ENCODE data around the gene C15orf61.

Gene C15orf61

DNA sequence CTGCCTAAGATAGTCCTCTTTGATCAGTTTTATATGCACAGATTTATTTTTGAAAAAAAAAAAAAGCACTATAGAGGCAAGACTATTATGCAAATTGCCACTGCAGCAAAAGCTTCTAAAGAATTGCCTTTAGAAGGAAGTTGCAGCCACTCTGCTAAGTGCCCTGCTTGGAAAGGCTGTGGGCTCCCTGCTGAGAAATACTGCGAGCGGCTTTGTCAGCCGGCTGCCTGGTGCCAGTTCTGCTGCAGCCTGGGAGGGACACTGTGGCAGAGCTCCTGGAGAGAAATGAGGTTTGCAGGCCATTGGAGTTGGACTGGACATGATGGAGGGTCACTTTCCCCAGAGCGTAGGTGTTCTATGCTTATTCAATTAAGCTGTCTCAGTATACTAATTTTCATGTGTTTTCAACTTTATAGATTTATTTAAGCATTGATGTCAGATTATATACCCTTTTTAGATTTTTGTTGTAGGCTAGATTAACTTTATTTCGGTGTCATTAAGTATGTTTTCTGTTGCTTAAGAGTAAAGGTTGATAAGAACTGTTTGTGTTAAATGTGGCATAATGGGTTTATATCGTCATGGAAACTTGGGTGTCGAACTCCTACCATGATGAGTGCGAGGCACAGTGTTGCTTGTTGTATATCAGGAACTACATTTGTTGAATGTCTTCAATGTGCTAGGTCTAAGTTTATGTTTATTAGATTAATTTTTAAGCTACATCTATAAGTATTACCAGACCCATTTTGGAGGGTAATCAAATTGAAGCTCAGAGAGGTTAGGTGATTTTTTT lies 28.1 kb downstream of the C15orf61 start:
- TF ChIP-seq EZH2phosphoT487 (IDR thresholded peaks at IDR 0.05; ENCODE audit: borderline replicate concordance): no peak
- TF ChIP-seq, protein P1, sequence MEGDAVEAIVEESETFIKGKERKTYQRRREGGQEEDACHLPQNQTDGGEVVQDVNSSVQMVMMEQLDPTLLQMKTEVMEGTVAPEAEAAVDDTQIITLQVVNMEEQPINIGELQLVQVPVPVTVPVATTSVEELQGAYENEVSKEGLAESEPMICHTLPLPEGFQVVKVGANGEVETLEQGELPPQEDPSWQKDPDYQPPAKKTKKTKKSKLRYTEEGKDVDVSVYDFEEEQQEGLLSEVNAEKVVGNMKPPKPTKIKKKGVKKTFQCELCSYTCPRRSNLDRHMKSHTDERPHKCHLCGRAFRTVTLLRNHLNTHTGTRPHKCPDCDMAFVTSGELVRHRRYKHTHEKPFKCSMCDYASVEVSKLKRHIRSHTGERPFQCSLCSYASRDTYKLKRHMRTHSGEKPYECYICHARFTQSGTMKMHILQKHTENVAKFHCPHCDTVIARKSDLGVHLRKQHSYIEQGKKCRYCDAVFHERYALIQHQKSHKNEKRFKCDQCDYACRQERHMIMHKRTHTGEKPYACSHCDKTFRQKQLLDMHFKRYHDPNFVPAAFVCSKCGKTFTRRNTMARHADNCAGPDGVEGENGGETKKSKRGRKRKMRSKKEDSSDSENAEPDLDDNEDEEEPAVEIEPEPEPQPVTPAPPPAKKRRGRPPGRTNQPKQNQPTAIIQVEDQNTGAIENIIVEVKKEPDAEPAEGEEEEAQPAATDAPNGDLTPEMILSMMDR (conservative IDR thresholded peaks at IDR 0.05; ENCODE audit: low read length): no peak
- H3K9me3 ChIP-seq (ENCODE audit: insufficient read depth, low read depth, low read length): no peaks in the 10 kb centered on the region
- H3K4me1 ChIP-seq (ENCODE audit: insufficient read depth, low read length, poor library complexity, severe bottlenecking): peaks cover 70% of the 10 kb centered on the region
- H3K79me2 ChIP-seq (ENCODE audit: insufficient read depth, low read length): peaks cover 86% of the 10 kb centered on the region
- peak overlapping the region; percentile 42 for H3K4me3 ChIP-seq (ENCODE audit: low read length, poor library complexity, severe bottlenecking)
- H3K36me3 ChIP-seq (ENCODE audit: insufficient read depth, low read length): peaks cover 10% of the 10 kb centered on the region; the same call in 1 of the 2 replicates
- H3K9ac ChIP-seq (ENCODE audit: low read depth, low read length, poor library complexity, severe bottlenecking): peak overlapping the region; percentile 35
- H4K20me1 ChIP-seq (ENCODE audit: insufficient read depth, low read length, poor library complexity, severe bottlenecking): peaks cover 2% of the 10 kb centered on the region
- peaks cover 5% of the 10 kb centered on the region; the same call in 1 of the 2 replicates for H3F3A ChIP-seq (ENCODE audit: low read depth)
- H2AFZ ChIP-seq (ENCODE audit: low read length): no peak overlapping the region
- peak overlapping the region; percentile 68 for H3K4me2 ChIP-seq (ENCODE audit: low read depth, low read length, poor library complexity, severe bottlenecking)
- H3K27me3 ChIP-seq (ENCODE audit: insufficient read depth, low read length, poor library complexity, severe bottlenecking): no peaks in the 10 kb centered on the region
- no peaks in the 10 kb centered on the region for H3K9me2 ChIP-seq (replicated peaks; ENCODE audit: low read depth, low read length)

- Histone ChIP-seq H3K36me3 (ENCODE audit: insufficient read depth, low read length) (peaks cover 10% of the 10 kb centered on the region; the same call in 1 of the 2 replicates), H3K9ac (ENCODE audit: low read depth, low read length, poor library complexity, severe bottlenecking) (peak overlapping the region; percentile 35)
These were observed 28.8 kb downstream of the C15orf61 start for GRCh38 chr15:67549736-67550135.

GRCh38 chr15:67550522-67550921 lies 29.6 kb downstream of the C15orf61 start:
- Histone ChIP-seq H2AFZ (ENCODE audit: low read length) (no peak overlapping the region), H3K4me2 (ENCODE audit: low read depth, low read length, poor library complexity, severe bottlenecking) (peak overlapping the region; percentile 68), H3K79me2 (ENCODE audit: insufficient read depth, low read length) (peaks cover 78% of the 10 kb centered on the region), H3K9ac (ENCODE audit: low read depth, low read length, poor library complexity, severe bottlenecking) (no peak overlapping the region), H3K36me3 (ENCODE audit: insufficient read depth, low read length) (peaks cover 10% of the 10 kb centered on the region; the same call in 1 of the 2 replicates), H3K27me3 (ENCODE audit: insufficient read depth, low read length, poor library complexity, severe bottlenecking) (no peaks in the 10 kb centered on the region), H4K20me1 (ENCODE audit: insufficient read depth, low read length, poor library complexity, severe bottlenecking) (no peaks in the 10 kb centered on the region), H3K9me3 (ENCODE audit: insufficient read depth, low read depth, low read length) (no peaks in the 10 kb centered on the region), H3K4me3 (ENCODE audit: low read length, poor library complexity, severe bottlenecking) (peak overlapping the region; percentile 42), H3F3A (ENCODE audit: low read depth) (peaks cover 5% of the 10 kb centered on the region; the same call in 1 of the 2 replicates), H3K4me1 (ENCODE audit: insufficient read depth, low read length, poor library complexity, severe bottlenecking) (peaks cover 68% of the 10 kb centered on the region), H3K9me2 (replicated peaks; ENCODE audit: low read depth, low read length) (no peaks in the 10 kb centered on the region)
- TF ChIP-seq, protein P1 (conservative IDR thresholded peaks at IDR 0.05; ENCODE audit: low read length): no peak
- no peak for TF ChIP-seq EZH2phosphoT487 (IDR thresholded peaks at IDR 0.05; ENCODE audit: borderline replicate concordance)

More at GRCh38 chr15:67549736-67550135, 28.8 kb downstream of the C15orf61 start:
- Histone ChIP-seq H3K4me1 (ENCODE audit: insufficient read depth, low read length, poor library complexity, severe bottlenecking) (peaks cover 68% of the 10 kb centered on the region), H3K9me2 (replicated peaks; ENCODE audit: low read depth, low read length) (no peaks in the 10 kb centered on the region), H4K20me1 (ENCODE audit: insufficient read depth, low read length, poor library complexity, severe bottlenecking) (no peaks in the 10 kb centered on the region), H3K4me2 (ENCODE audit: low read depth, low read length, poor library complexity, severe bottlenecking) (peak overlapping the region; percentile 68), H3K79me2 (ENCODE audit: insufficient read depth, low read length) (peaks cover 84% of the 10 kb centered on the region), H3F3A (ENCODE audit: low read depth) (peaks cover 5% of the 10 kb centered on the region; the same call in 1 of the 2 replicates), H3K4me3 (ENCODE audit: low read length, poor library complexity, severe bottlenecking) (peak overlapping the region; percentile 42), H3K27me3 (ENCODE audit: insufficient read depth, low read length, poor library complexity, severe bottlenecking) (no peaks in the 10 kb centered on the region), H2AFZ (ENCODE audit: low read length) (no peak overlapping the region), H3K9me3 (ENCODE audit: insufficient read depth, low read depth, low read length) (no peaks in the 10 kb centered on the region)
- TF ChIP-seq, protein P1 (conservative IDR thresholded peaks at IDR 0.05; ENCODE audit: low read length): no peak
- TF ChIP-seq EZH2phosphoT487 (IDR thresholded peaks at IDR 0.05; ENCODE audit: borderline replicate concordance): no peak

Measured in Loucy (cell line).